GM19025 (cell line): Measurements from ENCODE around the gene LTB4R.

Experiments used
- ATAC-seq: cut with Tn5 transposase; IDR thresholded peaks from one replicate; pipeline ENCODE4 v1.9.1; 2021; ENCODE audit warnings: mild to moderate bottlenecking, low read depth, moderate library complexity; ENCODE audit not compliant: unreplicated experiment

LTB4R gene

DNA sequence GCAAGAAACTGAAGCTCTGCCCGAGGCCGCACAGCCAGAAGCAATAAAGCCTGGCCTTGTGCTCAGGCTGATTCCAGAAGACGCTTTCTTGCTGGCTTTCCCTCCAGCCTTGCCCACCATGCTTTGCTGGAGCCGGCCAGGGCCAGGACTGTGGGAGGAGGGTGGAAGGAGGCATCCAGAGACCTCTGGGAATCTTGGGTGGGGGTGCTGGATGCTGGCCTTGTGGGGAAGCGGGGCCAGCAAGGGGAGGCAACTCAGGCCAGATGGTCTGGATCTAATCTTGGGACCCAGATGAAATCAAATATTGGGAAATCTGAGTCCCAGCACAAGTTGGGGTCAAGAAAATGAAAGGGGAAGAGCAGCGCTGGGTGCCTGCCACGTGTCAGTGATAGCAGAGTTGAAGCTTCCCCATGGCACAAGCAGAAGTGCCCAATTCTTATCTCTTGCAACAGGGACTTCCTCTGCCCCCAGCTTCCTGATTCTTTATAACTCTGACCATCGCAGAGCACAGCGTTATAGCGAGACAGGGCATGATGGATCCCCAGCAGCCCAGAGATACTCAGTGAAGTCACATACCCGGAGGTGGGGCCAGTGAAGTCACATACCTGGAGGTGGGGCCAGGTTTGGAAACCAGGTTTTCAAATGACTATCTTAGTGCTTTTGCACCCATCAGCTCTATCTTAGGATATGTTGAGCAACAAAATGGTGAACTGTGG lies 33.5 kb upstream of the LTB4R start:
- ATAC-seq = no peak

DNA sequence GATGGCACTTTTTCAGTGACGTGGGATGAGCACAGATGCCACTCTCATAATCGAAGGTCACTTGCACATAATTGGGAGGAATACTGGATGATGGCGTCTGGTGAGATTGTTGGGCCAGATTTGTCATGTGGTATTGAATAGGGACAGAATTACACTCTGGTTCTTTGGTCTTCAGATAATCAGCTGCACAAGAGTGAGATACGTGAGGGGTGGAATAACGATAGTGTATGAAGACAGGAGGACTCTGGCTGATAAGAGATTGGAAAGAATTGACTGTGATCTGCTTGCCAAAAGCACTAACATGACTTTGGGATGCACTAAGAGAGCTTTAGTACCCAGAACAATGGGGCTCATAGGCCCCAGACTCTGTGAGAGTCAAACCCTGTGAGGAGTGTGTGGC lies 32.9 kb upstream of the LTB4R start:
- no peak for ATAC-seq

DNA sequence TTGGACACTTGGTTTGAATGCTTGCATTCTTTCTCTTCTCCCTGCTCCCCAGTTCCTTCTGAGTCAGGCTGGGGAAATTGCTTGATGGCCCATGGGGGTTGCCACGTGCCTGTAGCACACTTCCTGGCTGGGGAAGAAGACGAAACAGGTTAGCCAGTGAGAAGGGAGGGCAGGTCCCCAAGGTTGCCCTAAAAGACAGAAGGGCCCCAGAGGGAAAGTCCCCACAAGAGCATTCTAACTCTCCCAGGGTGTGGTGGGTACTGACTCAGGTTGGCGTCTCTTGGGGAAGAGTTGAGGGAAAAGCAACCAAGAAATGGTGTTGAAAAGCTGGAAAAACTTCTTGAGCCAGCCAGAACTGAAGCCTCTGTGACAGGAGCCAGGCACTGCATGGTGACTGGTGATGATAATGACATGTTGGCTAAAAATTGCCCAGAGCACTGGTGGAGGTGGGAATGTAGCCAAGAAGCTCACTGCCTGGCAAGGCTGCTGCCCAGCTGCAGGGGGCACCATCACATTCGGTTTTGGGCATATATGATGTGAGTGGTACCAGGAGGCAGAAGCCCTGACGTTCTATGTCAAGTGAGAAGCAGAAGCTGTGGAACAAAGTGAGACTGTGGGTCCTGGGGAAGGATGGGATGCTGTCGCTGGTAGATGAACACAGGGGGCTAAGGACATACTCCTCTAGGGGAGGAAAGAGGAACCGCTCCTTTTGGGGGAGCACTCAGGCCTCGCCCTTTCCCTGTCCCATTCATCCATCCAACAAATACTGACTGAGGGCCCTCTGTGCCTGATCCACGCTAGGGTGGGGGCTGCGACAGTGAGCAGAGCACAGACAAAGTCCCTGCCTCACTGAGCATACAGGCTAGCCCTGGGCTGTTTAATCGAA lies 31.8 kb upstream of the LTB4R start:
- ATAC-seq = peak; percentile 77

DNA sequence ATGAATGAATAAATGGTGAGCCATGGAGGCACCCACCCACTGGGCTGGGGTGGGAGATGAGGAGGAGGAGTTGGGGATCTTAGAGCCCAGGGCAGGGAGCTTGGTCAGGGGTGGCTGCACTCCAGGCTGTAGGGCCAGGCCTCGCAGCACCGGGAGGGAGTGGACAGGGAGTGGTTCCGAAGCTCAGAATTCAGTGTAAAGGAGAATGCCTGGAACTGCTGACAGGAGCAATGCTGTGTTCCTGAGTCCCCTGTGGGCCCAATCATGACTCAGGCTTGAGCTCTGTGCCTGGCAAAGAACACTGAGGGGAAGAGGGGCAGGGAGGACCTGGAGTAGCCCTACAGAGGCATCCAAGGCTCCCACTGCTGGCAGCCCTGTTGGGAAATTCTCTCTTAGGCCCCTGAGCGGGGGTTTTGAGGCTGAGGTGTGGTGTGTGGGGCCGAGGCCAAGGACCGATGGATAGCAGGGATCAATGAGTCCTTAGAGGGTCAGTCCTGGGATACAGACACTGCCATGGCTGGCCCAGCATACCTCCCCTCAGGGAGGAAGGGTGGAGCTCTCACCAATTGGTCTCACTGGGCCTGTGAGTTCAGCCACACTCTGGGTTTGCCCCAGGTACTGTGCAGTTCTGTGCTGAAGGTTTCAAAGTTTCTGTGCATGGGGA lies 30.4 kb upstream of the LTB4R start:
- no peak for ATAC-seq

DNA sequence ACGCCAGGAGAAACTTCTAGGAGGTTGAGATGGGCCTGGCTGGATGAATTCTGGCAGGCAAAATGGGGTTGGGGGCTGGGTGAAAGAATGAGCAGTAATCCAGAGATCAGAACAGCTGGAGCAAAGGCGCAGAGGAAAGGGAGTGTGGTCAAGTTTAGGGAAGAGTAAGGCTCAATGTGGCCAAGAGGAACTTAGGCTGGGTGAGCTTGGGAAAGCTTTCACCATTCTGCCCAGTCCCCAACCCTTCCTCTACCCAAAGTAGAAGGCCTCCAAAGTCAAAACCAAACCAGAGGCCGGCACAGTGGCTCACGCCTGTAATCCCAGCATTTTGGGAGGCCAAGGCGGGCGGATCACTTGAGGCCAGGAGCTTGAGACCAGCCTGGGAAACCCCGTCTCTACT lies 29.7 kb upstream of the LTB4R start:
- ATAC-seq = no peak

DNA sequence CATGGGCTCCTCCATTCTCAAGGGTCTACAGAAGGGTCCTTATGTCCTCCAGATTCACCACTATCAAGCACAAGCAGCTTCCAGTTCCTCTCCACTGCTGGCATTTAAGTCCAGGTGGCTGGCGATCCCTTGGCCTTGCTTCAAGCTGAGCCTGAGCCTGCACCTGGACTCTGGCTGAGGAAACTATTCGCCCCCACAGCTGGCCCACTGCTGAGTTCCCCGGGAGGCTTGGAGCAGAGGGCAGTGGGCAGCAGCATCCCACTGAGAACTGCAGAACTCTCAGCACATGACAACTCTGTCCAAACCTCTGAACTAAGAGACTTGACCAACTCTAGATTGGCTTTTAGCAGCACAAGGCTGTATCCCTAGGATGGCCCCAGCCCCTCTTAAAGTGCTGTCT lies 28.6 kb upstream of the LTB4R start:
- no peak for ATAC-seq

DNA sequence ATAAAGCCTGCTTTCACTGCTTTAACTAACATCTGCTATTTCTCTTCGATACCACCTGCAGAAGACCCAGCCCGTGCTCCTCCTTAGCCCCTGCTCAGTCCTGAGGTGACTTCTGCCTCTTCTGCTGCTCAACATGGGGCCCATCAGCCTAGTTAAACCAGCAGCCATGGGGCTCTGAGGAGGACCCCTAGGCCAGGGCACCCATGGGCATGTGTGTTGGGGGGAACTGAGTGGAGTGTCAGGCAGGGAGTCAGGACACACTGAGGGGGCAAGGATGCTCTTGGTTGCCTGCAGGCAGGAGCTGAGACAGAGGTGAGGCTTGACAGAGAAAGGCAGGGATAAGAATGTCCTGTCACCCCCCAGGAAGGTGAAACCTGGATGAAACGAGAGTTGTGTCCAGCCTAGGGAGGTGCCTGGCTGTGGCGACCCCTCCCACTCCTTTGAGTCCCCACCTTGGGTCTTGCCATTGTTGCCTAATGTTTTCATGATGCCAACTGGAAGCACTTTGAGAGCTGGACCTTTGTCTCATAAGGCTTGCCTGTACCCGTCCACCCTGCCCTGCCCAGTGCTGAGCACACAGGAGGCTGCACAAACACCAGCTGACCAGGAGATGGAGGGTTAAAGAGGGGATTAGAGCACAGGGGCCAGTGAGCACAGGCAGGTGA lies 27.4 kb upstream of the LTB4R start:
- no peak for ATAC-seq

DNA sequence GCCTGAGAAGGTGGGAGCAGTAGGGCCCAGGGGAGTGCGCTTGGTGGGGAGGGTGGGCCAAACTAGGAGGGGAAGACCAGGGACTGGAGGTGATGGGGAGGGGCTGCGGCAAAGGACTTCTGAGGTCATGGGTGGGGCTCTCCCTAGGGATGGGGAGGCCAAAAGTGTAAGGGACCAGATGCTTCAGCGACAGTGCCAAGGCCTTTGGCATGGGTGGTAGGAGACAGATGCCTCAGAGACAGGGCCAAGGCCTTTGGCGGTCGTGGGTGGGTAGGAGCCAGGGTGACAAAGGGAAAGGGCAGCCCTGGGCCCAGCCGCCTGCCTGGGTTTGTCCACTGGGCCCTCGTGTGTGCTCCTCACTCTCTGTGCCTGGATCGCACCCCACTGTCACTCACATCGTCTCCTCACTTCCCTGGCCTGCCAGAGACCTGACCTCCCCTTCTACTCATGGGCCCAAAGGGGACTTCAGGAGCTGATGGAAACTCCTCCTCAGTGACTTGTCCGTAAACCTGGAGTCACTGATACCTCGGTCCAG lies 26.7 kb upstream of the LTB4R start:
- ATAC-seq = no peak

DNA sequence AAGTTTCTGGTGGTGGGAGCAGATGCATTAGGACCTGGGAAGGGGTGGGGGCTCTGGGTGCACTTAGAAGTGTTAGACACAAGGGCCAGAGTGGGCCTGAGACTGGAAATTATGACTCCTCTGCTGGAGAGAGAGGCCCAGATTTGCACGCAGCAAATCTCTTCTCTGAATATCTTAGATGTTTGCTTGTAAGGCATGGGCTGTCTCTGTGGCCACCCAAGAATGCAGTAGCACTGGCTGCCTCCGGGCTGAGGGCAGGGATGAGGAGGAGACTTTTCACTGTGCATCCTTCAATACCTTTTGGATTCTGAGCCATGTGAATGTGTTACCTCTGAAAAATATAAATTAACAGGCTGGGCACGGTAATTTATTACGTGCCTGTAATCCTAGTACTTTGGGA lies 26.0 kb upstream of the LTB4R start:
- no peak for ATAC-seq

DNA sequence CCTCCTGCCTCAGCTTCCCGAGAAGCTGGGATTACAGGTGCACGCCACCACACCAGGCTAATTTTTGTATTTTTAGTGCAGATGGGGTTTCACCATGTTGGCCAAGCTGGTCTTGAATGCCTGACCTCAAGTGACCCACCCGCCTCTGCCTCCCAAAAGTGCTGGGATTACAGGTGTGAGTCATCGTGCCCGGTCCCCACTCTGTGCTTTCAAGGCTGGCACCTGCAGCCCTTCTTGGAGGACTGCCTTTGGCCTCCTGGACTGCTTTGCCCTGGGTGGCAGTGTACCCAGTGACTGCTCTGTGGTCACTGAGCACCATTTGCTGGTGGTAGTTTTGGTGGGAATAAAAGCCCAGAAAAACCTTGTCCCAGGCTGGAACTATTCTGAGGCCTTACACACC lies 24.3 kb upstream of the LTB4R start:
- no peak for ATAC-seq

DNA sequence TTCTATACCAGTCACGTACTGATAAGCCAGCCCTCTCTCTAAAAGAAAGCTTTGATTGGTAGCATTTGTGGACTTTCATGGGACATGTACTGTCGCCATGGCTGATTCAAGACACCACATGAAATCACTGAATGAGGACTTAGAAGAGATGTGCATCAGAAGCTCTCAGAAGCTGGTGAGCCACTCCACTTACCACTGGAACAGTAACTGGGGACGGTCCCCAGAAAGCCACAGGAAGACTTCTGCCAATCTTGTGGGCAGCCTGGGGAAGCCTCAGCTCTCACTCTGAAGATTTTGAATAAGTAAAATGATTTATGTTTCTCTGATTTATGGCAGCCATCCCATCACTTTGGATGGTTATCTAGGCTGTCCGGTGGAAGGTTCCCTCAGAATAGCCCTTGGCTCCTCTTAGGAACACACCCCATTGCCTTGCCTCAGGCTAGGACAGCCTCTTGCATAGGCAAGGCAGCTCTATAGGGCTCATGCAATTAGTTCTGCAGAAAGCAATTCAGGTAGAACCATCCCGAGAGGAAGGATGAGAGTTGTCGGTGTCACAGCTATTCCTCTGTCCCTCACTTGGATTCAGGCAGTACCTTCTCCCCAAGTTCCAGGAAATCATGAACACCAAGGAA lies 21.5 kb upstream of the LTB4R start:
- ATAC-seq = peak; percentile 88

DNA sequence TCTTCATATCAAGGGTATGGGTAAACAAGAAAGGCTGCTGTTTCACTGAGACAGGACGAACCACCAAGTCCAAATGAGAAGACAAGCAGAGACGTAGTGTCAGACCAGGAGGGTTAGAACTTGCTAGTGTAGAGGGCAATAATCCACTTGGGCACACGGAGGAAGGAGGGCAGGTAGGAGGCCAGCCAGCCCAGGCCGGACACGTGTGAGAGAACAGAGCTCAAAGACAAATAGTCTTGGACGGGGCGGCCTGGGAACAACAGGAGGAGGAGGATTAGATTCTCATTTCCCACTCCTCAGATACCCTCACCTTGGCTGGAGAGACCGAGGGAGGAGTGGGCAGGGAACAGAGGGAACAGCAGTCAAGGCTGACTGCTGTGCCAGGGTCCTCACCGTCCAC lies 20.6 kb upstream of the LTB4R start:
- no peak for ATAC-seq

DNA sequence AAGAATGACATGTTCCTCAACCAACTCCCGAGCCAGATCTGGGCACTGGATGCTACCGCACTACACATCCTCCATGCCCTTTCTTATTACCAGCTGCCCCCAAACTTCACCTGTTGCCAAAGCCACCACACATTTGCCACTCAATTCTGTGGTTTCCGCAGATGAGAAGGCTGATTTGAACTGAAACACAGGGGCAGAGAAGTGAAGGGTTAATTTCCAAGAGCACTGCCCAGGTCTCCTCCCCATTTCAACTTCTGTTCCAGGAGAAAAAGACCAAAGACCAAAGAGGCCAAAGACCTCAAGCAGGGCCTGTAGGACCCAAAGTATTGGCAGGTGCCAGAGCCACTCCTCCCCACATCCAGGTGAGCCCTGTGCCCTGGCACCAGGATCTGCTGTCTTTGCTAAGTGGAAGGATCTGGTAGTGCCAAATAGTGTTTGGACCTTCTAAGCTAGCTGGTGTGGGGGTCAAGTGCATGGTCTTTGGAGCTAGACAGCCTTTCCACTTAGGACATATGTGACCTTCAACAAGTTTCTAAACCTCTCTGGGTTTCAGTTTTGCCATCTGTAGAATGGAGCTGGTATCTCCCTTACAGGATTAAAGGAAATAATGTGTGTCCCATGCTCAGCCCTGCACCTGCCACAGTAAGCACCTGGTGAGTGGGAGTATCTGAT lies 19.7 kb upstream of the LTB4R start:
- no peak for ATAC-seq

DNA sequence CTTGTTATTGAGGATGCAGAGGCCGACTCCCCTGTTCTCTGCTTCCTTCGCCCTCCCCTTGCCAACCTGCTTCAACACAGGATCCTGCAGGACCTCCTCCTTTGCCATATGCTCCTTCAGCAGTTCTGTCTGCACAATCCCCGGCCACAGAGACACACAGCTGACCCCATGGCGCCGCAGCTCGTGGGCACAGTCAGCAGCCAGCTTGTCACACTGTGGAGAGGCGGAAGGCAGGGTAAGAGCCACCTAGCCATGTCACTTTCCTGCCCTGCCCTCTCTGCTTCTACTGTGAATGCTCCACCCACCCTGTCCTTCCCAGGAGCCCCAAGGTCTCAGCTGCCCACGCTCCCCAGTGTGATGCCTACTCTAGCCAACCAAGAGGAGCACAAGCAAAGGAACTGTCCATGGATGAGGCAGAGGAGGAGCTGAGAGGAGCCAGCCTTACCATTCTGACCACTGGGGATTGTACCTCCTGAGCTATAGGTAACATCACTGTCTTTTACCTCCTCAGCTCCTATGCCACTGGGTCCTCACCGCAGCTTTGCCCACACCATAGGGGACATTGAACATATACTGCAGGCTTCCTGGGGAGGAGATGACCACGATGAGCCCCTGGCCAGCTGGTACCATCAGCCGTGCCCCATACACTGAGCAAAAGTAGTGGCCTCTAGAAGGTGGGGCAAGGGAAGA lies 19.0 kb upstream of the LTB4R start:
- ATAC-seq = no peak

DNA sequence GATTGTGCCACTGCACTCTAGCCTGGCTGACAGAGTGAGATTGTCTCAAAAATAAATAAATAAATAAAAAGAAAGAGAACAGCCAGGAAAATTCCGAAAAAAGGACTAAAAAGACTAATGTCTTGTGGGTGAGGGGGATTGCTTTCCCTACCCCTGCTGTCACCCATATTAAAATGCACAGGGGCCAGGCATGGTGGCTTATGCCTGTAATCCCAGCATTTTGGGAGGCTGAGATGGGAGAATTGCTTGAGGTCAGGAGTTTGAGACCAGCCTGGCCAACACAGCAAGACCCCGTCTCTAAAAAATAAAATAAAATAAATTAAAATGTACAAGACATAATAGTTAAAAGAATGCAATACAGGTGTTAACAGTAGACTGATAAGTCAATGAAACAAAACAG lies 17.8 kb upstream of the LTB4R start:
- ATAC-seq = no peak

DNA sequence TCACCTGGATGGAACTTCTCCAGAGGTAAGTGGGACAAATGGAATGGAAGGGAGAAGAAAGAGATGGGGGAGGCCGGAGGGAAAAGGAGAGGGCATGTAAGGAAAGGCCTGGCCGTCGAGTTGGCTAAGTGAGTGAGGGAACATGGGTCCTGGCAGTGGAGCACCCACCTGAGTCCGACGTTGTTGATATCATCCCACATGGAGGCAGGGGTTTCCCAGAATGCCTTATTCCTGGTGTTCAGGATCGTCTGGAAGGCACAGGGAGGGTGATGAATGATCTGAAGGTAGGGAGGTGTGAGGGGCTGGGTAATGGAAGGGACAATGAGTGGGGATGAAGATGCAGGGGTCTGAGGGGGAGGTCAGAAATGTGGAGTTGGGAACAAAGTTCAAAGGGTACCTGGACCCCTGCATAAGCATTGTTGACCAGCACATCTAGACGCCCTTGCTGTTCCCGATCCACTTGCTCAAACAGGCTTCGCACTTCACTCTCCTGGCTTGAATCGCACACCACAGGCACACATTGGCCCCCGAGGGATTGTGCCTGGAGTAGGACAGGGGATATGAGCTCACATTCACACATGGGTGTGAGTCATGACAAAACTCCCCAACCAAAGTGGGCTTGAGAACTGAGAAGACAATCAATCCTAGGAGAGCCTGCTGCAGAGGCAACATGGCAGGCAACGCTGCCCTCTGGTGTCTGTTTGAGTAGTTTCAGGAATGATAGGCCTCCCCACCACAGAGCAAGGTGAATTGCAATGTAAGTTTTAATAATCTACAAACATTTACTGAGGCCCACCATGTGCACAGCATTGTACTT lies 14.8 kb upstream of the LTB4R start:
- peak; percentile 60 for ATAC-seq

DNA sequence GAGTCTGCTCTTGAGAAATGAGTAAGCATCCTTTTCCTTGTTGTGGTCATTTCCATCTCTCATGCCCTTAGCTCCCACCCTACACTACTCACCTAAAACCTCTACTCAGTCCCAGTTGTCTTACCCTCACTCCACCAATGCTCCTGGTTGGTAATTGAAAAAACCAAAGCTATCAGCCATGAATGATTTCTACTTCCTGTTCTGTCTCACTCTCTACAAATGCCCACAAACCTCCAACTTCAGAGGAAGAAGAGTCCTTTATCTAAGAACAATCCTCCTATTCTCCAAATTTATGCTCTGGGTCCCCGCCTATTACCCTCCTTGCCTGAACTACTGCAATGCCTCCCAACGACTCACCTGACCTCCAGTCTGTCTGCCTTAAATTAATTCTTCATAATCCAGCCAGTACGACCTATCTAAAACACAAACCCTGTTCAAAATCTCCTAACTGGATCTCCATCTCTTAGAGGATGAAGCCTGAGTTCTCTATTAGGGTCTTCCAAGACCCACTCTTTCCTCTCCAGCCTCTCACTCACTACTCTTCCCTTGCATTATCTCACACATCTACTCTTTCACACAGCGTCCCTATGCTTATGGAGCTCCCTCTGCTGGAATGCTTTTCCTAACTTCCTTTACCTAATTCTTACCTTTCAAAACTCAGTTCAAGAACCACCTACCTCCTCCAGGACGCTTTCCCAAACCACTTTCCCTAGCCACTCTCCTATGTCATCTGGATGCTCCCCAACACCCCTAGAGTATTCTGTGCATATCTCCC lies 13.9 kb upstream of the LTB4R start:
- peak; percentile 10 for ATAC-seq

DNA sequence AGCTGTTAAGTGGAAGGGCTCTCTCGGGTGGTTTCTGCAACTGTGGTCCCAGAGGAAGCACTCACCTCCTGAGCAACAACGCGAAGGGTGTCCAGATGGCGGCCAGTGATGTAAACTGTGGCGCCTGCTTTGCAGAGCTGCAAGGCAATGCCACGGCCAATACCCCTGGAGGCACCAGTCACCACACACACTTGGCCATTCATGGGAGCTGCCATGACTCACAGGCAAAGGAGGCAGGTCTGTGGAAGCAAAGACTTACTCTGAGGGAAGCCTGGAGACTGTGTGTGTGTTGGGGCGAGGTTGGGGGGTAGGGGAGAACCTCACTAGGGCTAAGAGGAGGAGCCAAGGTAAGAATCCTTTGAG lies 12.4 kb upstream of the LTB4R start:
- no peak for ATAC-seq
